ENCODE results near the gene DUSP1.

DUSP1 gene

DNA sequence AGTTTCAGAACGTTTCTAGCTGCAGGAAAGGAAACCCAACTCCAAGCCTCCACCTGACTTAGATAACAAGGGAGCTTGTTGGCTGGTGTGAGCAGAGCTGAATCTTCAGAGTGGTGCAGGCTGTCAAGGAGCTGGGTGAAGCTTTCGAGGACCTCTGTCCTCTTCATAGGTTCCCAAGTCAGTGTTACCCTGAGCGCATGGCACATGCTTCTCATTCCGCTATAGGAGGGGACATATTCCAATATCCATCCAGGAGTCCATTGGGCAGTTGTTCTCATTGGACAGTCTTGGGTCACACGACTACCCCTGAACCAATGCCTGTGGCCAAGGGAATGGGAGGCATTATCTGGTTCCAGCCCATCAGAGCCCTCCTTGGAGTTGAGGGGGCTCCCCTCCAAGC, 50.3 kb downstream of the DUSP1 start:
- no peak for TF ChIP-seq FOXP2 (optimal IDR thresholded peaks at IDR 0.05; ENCODE audit: borderline replicate concordance, extremely low read depth, extremely low read length, insufficient read depth)
- no peak for TF ChIP-seq TAF1 (IDR thresholded peaks at IDR 0.05; ENCODE audit: borderline replicate concordance, insufficient read depth, low read length)
- no peak for TF ChIP-seq SIN3A (IDR thresholded peaks at IDR 0.05; ENCODE audit: borderline replicate concordance, insufficient read depth, low read length)
- no peak for TF ChIP-seq POLR2AphosphoS5 (IDR thresholded peaks at IDR 0.05; ENCODE audit: low read depth, low read length)
- TF ChIP-seq, protein P1, sequence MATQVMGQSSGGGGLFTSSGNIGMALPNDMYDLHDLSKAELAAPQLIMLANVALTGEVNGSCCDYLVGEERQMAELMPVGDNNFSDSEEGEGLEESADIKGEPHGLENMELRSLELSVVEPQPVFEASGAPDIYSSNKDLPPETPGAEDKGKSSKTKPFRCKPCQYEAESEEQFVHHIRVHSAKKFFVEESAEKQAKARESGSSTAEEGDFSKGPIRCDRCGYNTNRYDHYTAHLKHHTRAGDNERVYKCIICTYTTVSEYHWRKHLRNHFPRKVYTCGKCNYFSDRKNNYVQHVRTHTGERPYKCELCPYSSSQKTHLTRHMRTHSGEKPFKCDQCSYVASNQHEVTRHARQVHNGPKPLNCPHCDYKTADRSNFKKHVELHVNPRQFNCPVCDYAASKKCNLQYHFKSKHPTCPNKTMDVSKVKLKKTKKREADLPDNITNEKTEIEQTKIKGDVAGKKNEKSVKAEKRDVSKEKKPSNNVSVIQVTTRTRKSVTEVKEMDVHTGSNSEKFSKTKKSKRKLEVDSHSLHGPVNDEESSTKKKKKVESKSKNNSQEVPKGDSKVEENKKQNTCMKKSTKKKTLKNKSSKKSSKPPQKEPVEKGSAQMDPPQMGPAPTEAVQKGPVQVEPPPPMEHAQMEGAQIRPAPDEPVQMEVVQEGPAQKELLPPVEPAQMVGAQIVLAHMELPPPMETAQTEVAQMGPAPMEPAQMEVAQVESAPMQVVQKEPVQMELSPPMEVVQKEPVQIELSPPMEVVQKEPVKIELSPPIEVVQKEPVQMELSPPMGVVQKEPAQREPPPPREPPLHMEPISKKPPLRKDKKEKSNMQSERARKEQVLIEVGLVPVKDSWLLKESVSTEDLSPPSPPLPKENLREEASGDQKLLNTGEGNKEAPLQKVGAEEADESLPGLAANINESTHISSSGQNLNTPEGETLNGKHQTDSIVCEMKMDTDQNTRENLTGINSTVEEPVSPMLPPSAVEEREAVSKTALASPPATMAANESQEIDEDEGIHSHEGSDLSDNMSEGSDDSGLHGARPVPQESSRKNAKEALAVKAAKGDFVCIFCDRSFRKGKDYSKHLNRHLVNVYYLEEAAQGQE (IDR thresholded peaks at IDR 0.05; ENCODE audit: insufficient read depth in 1 of 2, low read depth in 2 of 2, low read length in 2 of 2): no peak

DNA sequence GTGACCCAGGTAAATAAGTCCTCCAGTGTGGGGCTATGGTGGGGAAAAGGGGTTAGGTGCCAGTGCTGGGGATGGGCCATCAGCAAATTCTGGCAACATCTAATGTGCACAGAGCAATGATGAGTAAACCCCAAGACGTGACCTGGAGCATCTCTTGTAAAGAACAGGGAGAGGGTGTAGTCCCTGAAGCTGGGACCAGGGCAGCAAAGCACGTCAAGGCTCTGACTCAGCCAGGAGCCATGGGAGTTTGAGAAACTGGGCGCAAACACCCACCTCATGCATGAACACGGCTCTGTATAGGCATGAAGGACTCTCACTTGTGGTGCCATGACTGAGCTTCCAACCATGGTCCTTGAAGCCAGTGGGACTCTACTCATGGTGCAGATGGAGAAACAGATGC, 51.8 kb downstream of the DUSP1 start:
- TF ChIP-seq SIN3A (IDR thresholded peaks at IDR 0.05; ENCODE audit: borderline replicate concordance, insufficient read depth, low read length) (no peak), FOXP2 (optimal IDR thresholded peaks at IDR 0.05; ENCODE audit: borderline replicate concordance, extremely low read depth, extremely low read length, insufficient read depth) (no peak), TAF1 (IDR thresholded peaks at IDR 0.05; ENCODE audit: borderline replicate concordance, insufficient read depth, low read length) (no peak), POLR2AphosphoS5 (IDR thresholded peaks at IDR 0.05; ENCODE audit: low read depth, low read length) (no peak)
- TF ChIP-seq, protein P1 (IDR thresholded peaks at IDR 0.05; ENCODE audit: insufficient read depth in 1 of 2, low read depth in 2 of 2, low read length in 2 of 2): no peak

DNA sequence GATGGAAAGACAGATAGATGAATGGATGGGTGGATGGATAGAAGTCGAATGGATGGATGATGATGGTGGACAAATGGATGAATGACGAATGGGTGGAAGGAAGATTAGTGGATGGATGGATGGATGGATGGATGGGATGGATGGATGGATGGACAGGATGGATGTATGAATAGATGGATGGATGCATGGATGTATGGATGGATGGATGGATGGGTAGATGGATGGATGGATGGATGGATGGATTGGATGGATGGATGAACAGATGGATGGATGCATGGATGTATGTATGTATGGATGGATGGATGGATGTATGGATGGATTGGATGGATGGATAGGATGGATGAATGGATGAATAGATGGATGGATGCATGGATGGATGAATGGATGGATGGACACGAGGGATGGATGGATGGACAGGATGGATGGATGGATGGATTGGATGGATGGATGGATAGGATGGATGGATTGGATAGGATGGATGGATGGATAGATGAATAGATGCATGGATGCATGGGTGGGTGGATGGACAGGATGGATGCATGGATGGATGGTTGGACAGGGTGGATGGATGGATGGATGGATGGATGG, 52.4 kb downstream of the DUSP1 start:
- TF ChIP-seq POLR2AphosphoS5 (IDR thresholded peaks at IDR 0.05; ENCODE audit: low read depth, low read length): no peak
- TF ChIP-seq TAF1 (IDR thresholded peaks at IDR 0.05; ENCODE audit: borderline replicate concordance, insufficient read depth, low read length): no peak

All from PFSK-1 (cell line).